HT1080 (cell line): ENCODE results near the gene CARS2. TPM values are rescaled to one million over a fixed set of nuclear protein-coding genes. Genes with fewer than 3 reads are reported as not detected.

Source experiments
- DNase-seq: peaks from one replicate; pipeline ENCODE4 v3.0.0-alpha.2; 2015; ENCODE audit warnings: low read depth
- total RNA-seq: library from RNA; depleted of rRNA; stranded (reverse); fragments of >200 nt; shearing (Covaris generic); gene quantifications from 2 replicates; pipeline ENCODE4 v1.2.3, GENCODE V29; 2014

Gene CARS2
- total RNA-seq, 1 experiment from 2014 or later = 88.4 TPM

- DNase-seq = no peak
These were observed 52.6 kb downstream of the CARS2 start for GRCh38 chr13:110653271-110653670.

DNA sequence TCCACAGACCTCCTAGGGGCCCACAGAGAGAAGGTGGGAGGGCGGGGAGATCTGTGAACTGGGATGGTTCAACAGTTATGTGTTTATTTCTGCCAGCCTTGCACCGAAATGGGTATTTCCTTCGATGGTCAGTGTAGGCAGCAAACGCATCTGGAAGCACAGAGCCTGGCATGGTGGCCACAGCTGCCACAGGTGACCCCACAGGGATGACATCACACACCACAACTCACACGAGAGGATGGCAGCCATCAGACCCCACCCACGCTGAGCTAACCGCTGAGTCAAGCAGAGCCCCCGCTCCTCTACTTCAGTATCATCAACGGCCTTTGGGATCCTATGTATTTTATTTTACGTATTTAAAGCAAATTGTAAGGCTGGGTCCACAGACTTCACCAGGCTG, 53.2 kb downstream of the CARS2 start:
- no peak for DNase-seq

- no peak for DNase-seq
These were observed 53.6 kb downstream of the CARS2 start for GRCh38 chr13:110652231-110652730.

- no peak for DNase-seq
These were observed 54.1 kb downstream of the CARS2 start for GRCh38 chr13:110651726-110652230.

DNA sequence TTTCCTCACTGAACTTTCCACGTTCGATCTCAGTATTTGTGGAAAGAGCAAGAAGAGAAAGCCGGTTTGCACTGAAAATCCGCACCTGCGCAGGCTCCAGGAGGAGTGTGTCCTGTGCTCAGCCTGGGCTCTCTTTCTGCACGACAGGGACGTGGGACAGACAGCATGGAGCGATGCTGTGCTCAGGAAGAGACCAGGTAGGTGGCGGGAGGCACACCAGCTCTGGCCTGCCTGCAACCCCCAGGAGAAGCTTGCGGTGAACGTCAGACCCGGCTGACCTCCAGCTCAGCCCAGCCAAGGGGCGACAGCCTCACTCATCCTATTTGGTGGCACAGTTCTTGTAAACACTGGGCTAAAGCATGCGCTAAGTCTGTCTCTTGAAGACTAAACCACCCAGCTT, 54.6 kb downstream of the CARS2 start:
- DNase-seq = no peak

DNA sequence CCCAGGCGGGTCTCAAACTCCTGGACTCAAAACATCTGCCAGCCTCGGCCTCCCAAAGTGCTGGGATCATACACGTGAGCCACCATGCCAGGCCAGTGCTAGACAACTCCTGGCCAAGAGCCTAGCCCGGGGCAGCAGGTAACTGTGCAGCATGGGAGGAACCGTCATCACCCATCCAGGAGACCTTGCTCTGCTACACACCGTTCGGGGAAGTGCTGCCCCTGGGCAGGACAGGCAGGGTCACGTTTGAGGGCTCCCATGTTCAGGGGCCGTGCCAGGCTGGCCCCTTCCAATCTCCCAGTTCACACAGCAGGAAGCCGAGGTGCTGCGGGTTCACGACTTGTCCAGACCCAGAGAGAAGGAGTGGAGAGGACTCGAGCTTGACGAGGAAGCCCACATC, 55.5 kb downstream of the CARS2 start:
- DNase-seq = no peak

DNA sequence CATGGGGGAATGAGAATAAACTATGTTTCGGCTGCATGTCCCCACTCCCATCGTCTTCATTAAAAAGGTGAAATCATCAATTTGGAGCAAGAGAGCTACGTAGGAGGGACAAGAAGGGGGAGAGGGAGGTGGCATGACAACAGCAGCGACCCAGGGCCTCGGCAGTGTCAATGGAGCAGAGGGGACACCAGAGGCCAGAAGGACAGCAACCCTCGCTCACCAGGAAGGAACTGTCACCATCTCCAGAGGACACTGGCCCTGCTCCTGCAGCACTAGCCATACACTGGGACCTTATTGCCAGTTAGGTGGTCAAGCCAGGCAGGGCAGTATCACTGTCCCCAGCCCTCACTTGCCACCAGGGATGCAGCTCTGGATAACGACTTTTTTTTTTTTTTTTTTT, 56.4 kb downstream of the CARS2 start:
- no peak for DNase-seq

- no peak for DNase-seq
These were observed 57.0 kb downstream of the CARS2 start for GRCh38 chr13:110648848-110649421.

DNA sequence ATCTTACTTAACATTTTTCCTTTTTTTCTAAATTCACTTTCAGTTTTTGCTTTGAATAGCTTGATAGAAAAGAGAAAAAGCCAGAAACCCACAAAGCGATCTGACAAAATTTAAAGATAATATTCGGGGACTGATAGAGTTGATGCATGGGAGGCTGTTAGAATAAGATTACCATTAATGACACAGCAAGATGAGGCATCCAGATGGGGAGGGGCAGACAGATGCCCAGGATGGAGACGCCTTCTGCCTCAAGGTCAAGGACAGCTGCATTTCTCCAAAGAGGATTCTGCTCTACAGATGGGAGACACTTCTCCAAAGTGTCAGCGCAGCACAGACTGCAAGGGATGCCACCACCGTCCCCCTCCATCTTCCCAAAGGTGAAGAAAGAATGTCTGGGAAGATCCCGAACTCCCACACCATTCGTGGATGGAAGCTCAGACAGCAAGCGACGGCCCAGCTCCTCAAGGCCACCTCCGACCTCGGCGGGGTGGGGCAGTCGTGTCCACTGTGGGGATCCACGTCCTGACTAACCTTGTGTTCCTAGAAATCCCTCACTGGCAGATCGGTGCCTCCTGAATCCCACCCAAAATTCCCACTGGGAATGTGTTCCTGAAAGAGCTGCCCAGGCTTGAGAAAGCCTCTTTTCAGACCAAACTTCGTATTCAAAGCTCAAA, 57.6 kb downstream of the CARS2 start:
- no peak for DNase-seq

GRCh38 chr13:110647365-110647737, 58.6 kb downstream of the CARS2 start:
- no peak for DNase-seq

DNA sequence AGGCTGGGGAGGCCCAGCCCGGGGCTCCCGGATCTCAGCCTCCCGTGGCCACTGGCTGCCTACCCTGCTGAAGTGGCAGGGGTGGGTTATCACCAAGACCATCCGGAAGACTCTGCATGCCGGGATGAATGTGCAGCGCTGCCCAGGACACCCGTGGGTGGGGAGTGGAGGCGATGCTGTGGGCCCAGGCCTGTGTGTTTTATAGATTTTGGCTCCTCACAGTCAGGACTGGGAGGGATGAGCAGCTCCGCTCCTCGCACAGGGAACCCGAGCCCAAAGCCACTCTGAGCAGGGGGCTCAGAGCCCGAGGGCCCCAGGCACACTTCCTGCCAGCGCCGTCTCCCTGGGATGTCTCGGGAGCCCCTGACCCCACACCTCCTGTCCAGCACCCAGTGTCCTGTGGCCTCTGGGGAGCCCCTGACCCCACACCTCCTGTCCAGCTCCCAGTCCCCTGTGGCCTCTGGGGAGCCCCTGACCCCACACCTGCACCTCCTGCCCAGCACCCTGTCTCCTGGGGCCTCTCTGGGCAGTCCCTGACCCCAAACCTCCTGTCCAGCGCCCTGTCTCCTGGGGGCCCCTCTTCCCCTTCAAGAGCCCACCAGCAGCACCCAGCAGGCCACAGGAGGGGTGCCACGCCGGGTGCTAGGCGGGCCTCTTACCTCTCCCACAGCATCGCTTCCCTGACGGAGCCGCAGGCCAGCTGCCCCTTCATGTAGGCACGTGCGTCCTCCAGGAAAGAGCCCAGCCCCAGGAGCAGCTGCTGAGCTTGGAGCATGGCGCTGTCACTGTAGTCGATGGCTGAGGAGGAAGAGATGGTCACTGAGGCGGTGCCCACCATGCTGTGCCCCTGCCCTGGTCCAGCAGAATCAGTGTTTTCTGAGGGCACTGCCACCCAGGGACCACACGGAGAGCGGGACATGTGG, 59.2 kb downstream of the CARS2 start:
- DNase-seq = no peak

GRCh38 chr13:110645750-110646149, 60.2 kb downstream of the CARS2 start:
- no peak for DNase-seq

DNA sequence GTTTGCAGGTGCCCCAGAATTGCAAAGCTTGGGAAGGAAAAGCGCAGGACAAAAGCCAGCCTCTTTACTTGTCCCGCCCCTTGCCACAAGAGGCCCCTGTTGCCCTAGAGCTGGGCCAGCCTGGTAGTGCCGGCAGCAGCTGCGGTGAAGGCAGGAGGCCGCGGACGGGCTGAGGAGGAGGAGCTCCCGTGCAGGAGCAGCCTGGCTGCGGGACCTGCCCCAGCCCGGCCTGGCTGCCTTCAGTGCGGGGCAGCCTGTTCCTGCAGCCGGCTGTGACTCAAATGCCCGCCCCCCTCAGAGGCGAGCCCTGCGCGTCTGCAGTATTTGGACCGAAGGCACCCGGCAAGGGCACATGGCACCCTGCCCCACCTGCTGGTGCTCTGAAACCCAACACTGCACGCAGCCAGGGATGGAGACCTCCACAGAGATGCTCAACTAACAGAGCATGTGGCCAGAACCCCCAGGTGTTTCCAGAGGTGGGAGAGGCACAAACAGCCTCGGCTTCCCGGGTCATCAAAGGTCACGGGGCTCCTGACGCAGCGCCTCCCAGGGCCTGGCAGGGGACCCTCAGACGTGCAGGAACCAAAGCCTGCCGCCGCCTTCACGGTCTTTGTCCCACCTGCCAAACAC, 60.9 kb downstream of the CARS2 start:
- no peak for DNase-seq

DNA sequence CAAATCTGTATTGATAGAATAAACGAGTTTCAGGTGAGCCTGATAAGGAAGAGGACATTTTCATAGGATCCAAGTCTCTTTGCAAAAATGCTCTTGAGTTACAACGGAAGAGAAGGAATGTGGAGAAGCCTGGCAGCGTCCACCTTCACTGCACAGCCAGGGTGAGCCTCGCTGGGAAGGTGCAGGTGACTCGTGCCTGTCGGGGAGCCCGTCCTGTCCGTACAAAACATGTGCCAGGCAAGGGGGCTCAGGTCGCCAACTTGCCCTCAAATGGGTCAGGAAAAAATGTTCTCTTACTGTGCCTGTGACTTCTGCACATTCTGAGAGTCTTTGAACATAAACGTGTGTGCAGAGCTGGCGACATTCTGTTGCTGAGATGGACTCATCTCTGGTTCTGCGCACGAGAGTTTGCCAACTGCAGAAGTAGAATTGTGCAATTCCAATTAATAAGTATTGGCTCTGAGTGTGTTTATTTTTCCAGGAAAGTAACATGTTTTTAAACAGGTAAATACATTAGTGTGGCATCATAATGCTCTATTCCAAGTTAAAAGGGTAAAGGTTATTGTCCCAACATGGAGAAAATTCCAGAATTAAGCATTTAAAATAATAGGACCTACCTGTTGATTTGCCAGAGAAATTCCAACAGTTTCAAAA, 62.0 kb downstream of the CARS2 start:
- DNase-seq = no peak

GRCh38 chr13:110643324-110643723, 62.6 kb downstream of the CARS2 start:
- no peak for DNase-seq

DNA sequence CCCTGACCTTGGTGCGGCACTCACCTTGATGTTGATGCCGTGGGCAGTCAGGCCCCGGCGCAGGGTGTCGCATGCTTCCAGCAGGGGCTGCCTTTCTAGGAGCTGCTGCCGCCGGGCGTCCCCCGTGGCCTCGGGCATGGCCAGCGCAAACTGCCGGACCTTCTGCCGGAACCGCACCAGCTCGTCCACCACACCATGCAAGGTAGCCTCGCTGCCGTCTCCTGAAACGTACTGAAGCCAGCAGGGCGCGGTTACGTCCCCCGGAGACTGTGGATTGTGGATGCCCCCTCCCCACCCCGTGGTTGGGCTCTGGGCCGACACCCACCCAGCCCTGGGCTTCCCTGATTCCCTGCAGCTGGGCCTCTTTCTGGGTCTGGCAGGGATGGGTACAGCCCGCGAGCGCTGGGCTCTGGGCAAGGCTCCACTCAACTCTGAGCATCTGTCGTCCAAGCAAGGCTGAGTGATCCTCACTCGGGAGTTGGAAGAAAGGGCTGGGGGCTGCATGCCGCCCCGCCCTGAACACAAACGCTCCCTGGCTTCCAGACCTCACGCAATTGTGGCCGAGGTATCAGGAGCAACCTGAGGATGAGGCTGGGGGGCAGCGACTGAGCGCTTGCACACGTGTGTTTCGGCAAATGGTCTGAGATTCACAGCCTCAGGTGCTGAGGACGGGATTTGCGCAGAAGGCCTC, 63.5 kb downstream of the CARS2 start:
- no peak for DNase-seq

DNA sequence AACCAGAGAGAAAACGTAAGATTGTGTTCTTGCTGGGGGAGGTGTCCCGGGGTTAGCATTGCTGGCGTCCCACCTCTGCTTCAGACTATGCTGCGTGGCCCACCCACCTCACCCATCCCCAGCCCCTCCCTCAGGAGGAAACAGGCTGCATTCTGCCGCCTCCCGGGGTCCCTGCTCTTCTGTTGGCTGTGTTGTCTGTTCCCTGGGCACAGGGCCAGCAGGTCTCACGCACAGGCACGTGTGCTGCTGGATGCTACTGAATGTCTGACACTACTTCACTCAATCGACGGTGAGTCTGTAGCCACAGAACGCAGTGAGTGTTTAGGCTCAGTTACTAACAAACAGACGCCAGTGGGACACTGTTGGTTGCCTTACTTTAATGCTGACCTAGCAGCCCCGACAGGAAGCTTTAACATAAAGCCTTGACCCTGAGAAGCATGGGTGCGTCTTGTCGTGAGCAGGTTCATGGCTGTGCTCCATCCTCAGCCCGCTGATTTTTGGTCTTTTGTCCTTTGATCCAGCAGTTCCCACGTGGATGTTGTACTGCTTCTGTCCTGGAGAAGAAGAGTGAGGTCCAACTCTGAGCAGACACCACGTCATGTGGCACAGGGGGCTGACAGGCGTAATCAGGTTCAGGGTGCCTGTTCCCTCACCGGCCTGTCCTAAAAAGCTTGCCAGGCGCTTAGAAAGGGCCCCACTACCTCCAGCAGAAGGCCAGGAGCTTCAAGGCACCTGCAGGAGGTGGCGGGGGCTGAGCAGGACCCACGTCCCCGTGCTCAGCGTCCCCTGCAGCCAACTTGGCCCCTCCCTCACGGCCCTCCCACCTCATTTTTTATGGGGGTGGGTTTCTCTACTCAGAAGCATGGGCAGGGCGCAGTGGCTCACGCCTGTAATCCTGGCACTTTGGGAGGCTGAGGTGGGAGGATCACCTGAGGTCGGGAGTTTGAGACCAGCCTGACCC, 64.6 kb downstream of the CARS2 start:
- DNase-seq = no peak

- DNase-seq = no peak
These were observed 65.3 kb downstream of the CARS2 start for GRCh38 chr13:110640591-110641029.

- no peak for DNase-seq
These were observed 66.0 kb downstream of the CARS2 start for GRCh38 chr13:110639935-110640334.
